ENCODE results near the gene SRD5A1.

The SRD5A1 gene

GRCh38 chr5:6713274-6714225, 80.3 kb downstream of the SRD5A1 start, which contains the start of gene TENT4A:
Gene TENT4A, plus strand, starts transcription at chr5:6713432. Its CDS starts 552 bp downstream, at chr5:6713984.
- DNase-seq (ENCODE audit: low spot score), result no peak

GRCh38 chr5:6714226-6715041, 81.2 kb downstream of the SRD5A1 start:
- no peak for DNase-seq (ENCODE audit: low spot score)

- no peak for DNase-seq (ENCODE audit: low spot score)
These were observed 82.0 kb downstream of the SRD5A1 start for GRCh38 chr5:6715271-6715670.

GRCh38 chr5:6715758-6716628, 82.8 kb downstream of the SRD5A1 start:
- DNase-seq (ENCODE audit: low spot score), result no peak

- no peak for DNase-seq (ENCODE audit: low spot score)
These were observed 83.4 kb downstream of the SRD5A1 start for GRCh38 chr5:6716629-6717149.

- DNase-seq (ENCODE audit: low spot score), result no peak
These were observed 84.0 kb downstream of the SRD5A1 start for GRCh38 chr5:6717247-6717646.

- no peak for DNase-seq (ENCODE audit: low spot score)
These were observed 84.4 kb downstream of the SRD5A1 start for GRCh38 chr5:6717687-6718086.

GRCh38 chr5:6718161-6718681, 85.0 kb downstream of the SRD5A1 start:
- DNase-seq (ENCODE audit: low spot score), result no peak

- no peak for DNase-seq (ENCODE audit: low spot score)
These were observed 85.5 kb downstream of the SRD5A1 start for GRCh38 chr5:6718718-6719117.

GRCh38 chr5:6719417-6719816, 86.2 kb downstream of the SRD5A1 start:
- no peak for DNase-seq (ENCODE audit: low spot score)

GRCh38 chr5:6719896-6720560, 86.8 kb downstream of the SRD5A1 start:
- DNase-seq (ENCODE audit: low spot score), result no peak

GRCh38 chr5:6720561-6720921, 87.3 kb downstream of the SRD5A1 start:
- no peak for DNase-seq (ENCODE audit: low spot score)

GRCh38 chr5:6721442-6721841, 88.2 kb downstream of the SRD5A1 start:
- DNase-seq (ENCODE audit: low spot score), result no peak

- no peak for DNase-seq (ENCODE audit: low spot score)
These were observed 88.8 kb downstream of the SRD5A1 start for GRCh38 chr5:6722015-6722414.

- DNase-seq (ENCODE audit: low spot score), result no peak
These were observed 90.0 kb downstream of the SRD5A1 start for GRCh38 chr5:6723122-6723815.

GRCh38 chr5:6723816-6724300, 90.6 kb downstream of the SRD5A1 start:
- no peak for DNase-seq (ENCODE audit: low spot score)
